Progenitor cell of endocrine pancreas (in vitro differentiated cells): ENCODE data around the gene KRTAP3-3. TPM values are rescaled to one million over a fixed set of nuclear protein-coding genes. Genes with fewer than 3 reads are reported as not detected.
"Not testable (repeated sequence)": the region's sequence is repeated elsewhere in the genome, so short reads cannot be mapped to it uniquely, and the experiment has no call there.

ENCODE experiments used
- DNase-seq: peaks from one replicate; pipeline ENCODE4 v3.0.0; 2021; ENCODE audit warnings: low spot score; ENCODE audit not compliant: unreplicated experiment
- H3K27ac Mint-ChIP-seq: 2 replicates; pipeline ENCODE4 v1.8.0; 2021; ENCODE audit warnings: mild to moderate bottlenecking, moderate library complexity, mixed read lengths
- H3K27me3 Mint-ChIP-seq: 2 replicates; pipeline ENCODE4 v1.8.0; 2021; ENCODE audit warnings: mixed read lengths
- H3K36me3 Mint-ChIP-seq: 2 replicates; pipeline ENCODE4 v1.8.0; 2022; ENCODE audit warnings: mixed read lengths; ENCODE audit not compliant: insufficient read depth
- H3K4me1 Mint-ChIP-seq: 2 replicates; pipeline ENCODE4 v1.8.0; 2021; ENCODE audit warnings: low read depth, mixed read lengths
- H3K4me3 Mint-ChIP-seq: 2 replicates; pipeline ENCODE4 v1.8.0; 2021; ENCODE audit warnings: low read depth, mild to moderate bottlenecking, moderate library complexity, mixed read lengths
- H3K9me3 Mint-ChIP-seq: 2 replicates; pipeline ENCODE4 v1.8.0; 2021; ENCODE audit warnings: low read depth, mixed read lengths
- CTCF ChIP-seq: fragments of 200-600 bp; sonication (generic); IDR thresholded peaks from one replicate; pipeline ENCODE4 v1.5.0; 2021; ENCODE audit warnings: antibody characterized with exemption, mild to moderate bottlenecking; ENCODE audit not compliant: unreplicated experiment
- total RNA-seq: library from RNA; stranded (reverse); gene quantifications from 2 replicates; pipeline ENCODE4 v1.2.1, GENCODE V29; 2021

KRTAP3-3 gene
- total RNA-seq, 1 donor from 2014 or later, result not detected

DNA sequence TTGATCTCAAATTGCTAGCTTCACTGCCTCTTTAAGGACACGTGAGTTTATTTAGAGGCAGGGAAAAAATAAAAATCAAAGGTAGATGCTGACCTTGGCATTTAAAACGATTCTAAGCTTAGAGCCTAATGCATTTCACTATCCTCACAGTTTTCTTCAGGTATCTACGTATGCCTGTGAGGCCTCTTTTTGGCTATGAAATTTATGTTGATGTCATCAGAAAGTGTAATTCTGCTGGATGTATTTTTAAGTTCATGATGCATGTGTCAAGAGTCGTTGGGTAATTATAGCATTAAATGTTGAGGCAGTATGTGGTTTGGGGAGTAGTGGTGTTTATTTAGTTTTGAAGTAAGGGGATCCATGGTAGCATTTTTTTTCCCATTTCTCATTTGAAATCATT is 10.0 kb upstream of the KRTAP3-3 start:
- no peak overlapping the region for H3K27ac Mint-ChIP-seq
- H3K27me3 Mint-ChIP-seq, result no peaks in the 10 kb centered on the region
- no peak for DNase-seq
- no peaks in the 10 kb centered on the region for H3K36me3 Mint-ChIP-seq
- no peak overlapping the region for H3K4me3 Mint-ChIP-seq
- peaks cover 6% of the 10 kb centered on the region for H3K4me1 Mint-ChIP-seq
- TF ChIP-seq CTCF, result no peak
- no peaks in the 10 kb centered on the region for H3K9me3 Mint-ChIP-seq

GRCh38 chr17:41002814-41003213 is 8.8 kb upstream of the KRTAP3-3 start:
- Mint-ChIP-seq H3K4me1 (peaks cover 1% of the 10 kb centered on the region), H3K27ac (no peak overlapping the region), H3K4me3 (no peak overlapping the region), H3K9me3 (no peaks in the 10 kb centered on the region), H3K36me3 (no peaks in the 10 kb centered on the region), H3K27me3 (no peaks in the 10 kb centered on the region)
- no peak for DNase-seq
- no peak for TF ChIP-seq CTCF

DNA sequence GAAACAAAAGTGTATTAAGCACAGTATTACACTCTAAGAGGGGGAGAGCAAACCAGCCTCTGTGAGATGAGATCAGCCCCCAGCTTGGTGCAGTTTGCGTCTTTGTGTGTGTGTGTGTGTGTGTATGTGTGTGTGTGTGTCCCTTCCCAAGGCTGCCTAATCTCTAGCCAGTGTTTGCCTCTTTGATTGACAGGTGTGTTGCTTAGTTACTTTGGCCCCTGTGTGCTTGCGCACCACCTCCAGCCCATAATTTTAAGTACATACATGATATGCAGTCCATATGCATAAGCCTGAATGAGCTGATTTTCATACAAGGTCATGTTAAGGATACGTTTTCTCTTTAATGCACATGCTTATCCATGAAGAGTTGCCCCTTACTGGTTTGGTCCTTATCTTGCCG is 7.8 kb upstream of the KRTAP3-3 start:
- TF ChIP-seq CTCF, result no peak
- DNase-seq, result no peak
- Mint-ChIP-seq H3K36me3 (no peaks in the 10 kb centered on the region), H3K9me3 (no peaks in the 10 kb centered on the region), H3K27ac (no peak overlapping the region), H3K27me3 (no peaks in the 10 kb centered on the region), H3K4me1 (peaks cover 1% of the 10 kb centered on the region), H3K4me3 (no peak overlapping the region)

- H3K9me3 Mint-ChIP-seq, H3K4me1 Mint-ChIP-seq, H3K36me3 Mint-ChIP-seq, DNase-seq, H3K27ac Mint-ChIP-seq, H3K4me3 Mint-ChIP-seq, H3K27me3 Mint-ChIP-seq: not testable (repeated sequence)
Observed at GRCh38 chr17:40999563-40999962, 5.6 kb upstream of the KRTAP3-3 start, which contains the start of gene KRTAP3-2. TSS of gene KRTAP3-2 (minus strand) at chr17:40999906. CDS start at chr17:40999853, 53 bp downstream.

- no peak for DNase-seq
- H3K36me3 Mint-ChIP-seq, result no peaks in the 10 kb centered on the region
- H3K4me1 Mint-ChIP-seq, result peaks cover 8% of the 10 kb centered on the region
- H3K4me3 Mint-ChIP-seq, result no peak overlapping the region
- TF ChIP-seq CTCF, result no peak
- no peak overlapping the region for H3K27ac Mint-ChIP-seq
- H3K27me3 Mint-ChIP-seq, result no peaks in the 10 kb centered on the region
- no peaks in the 10 kb centered on the region for H3K9me3 Mint-ChIP-seq
Observed at GRCh38 chr17:40997361-40997760, 3.4 kb upstream of the KRTAP3-3 start.

DNA sequence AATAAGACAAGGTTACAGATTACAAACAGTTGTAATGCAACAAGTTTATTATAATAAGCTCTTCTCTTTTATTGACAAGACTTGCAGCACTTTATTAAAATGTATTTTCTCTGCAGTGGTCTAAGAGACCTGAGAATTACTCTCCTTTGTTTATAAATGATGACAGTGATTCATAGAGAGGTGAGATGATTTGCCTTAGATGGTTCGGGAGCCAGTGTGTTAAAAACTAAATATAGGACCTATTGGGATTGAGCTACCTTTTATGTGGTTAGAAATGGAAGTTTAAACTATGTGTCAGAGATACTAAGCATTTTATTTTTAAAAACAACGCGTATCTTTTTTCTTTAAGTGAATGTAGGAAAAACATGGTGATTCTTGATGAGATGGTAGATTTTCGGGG is 2.9 kb upstream of the KRTAP3-3 start:
- no peaks in the 10 kb centered on the region for H3K27me3 Mint-ChIP-seq
- H3K36me3 Mint-ChIP-seq, result no peaks in the 10 kb centered on the region
- no peak for DNase-seq
- H3K4me3 Mint-ChIP-seq, result no peak overlapping the region
- no peak overlapping the region for H3K27ac Mint-ChIP-seq
- H3K9me3 Mint-ChIP-seq, result no peaks in the 10 kb centered on the region
- H3K4me1 Mint-ChIP-seq, result peaks cover 11% of the 10 kb centered on the region
- TF ChIP-seq CTCF, result no peak
